Effector memory CD4-positive, alpha-beta T cell (primary cell): ENCODE results near the gene PCGF1.

Experiments used
- DNase-seq, 3 donors: peaks; one replicate each; pipeline ENCODE4 v3.0.0-alpha.2; 2020
- H3K27ac ChIP-seq: 2 replicates; pipeline ENCODE4 v1.7.0; 2013; ENCODE audit warnings: mild to moderate bottlenecking, low read length, moderate library complexity; ENCODE audit not compliant: insufficient read depth, poor library complexity, severe bottlenecking
- H3K27me3 ChIP-seq: replicated peaks from 2 replicates; pipeline ENCODE4 v1.7.0; 2013; ENCODE audit warnings: mild to moderate bottlenecking, low read length; ENCODE audit not compliant: insufficient read depth, control insufficient read depth, poor library complexity, severe bottlenecking
- H3K36me3 ChIP-seq: 2 replicates; pipeline ENCODE4 v1.7.0; 2013; ENCODE audit warnings: mild to moderate bottlenecking, low read length, moderate library complexity; ENCODE audit not compliant: control insufficient read depth, insufficient read depth
- H3K4me1 ChIP-seq: 2 replicates; pipeline ENCODE4 v1.7.0; 2013; ENCODE audit warnings: low read length, mild to moderate bottlenecking; ENCODE audit not compliant: control insufficient read depth, insufficient read depth, poor library complexity, severe bottlenecking
- H3K4me3 ChIP-seq: 2 replicates; pipeline ENCODE4 v1.7.0; 2013; ENCODE audit warnings: low read length, low read depth, mild to moderate bottlenecking; ENCODE audit not compliant: insufficient read depth, poor library complexity, severe bottlenecking
- H3K9me3 ChIP-seq: 2 replicates; pipeline ENCODE4 v1.7.0; 2013; ENCODE audit warnings: mild to moderate bottlenecking, low read length, moderate library complexity; ENCODE audit not compliant: control insufficient read depth

Gene PCGF1

DNA sequence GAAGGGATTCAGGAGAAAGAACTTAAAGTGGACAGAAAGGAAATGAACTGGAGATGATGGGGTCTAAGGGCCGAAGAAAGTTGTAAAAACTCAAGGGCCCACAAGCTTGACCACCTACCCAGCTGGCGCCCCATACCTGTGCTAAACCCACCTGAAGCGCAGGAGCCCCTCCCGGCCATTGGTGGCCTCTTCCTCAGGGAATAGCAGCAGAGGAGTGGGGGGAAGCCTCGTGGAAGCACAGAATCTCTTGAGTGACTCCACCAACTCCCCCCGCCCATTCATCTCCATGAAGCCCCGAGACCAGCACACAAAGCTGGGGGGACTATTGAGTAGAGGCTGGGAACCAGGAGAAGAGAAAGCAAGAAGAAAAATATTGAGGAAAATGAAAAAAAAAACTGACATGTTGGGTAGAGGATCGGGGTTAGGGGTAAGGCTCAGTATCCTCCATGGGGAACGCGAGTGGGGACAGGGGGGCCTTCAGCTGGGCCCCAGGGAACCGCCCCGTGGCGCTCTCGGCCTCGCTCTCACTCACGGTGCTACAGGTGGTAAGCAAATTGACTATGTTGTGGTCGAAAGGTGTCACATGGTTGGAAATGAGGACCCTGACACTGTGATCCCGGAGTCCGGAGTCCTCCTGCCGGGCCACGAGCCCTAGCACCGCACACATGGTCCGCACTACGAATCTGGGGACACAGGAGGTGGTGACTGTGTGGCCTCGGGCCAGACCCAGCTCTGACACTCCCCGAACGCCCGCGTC, 21.3 kb upstream of the PCGF1 start:
- Histone ChIP-seq H3K4me1 (peaks cover 22% of the 10 kb centered on the region), H3K27me3 (no peaks in the 10 kb centered on the region), H3K9me3 (no peaks in the 10 kb centered on the region), H3K4me3 (peak overlapping the region; percentile 94), H3K36me3 (peaks cover 21% of the 10 kb centered on the region), H3K27ac (peak overlapping the region; percentile 90)
- DNase-seq = no peak

DNA sequence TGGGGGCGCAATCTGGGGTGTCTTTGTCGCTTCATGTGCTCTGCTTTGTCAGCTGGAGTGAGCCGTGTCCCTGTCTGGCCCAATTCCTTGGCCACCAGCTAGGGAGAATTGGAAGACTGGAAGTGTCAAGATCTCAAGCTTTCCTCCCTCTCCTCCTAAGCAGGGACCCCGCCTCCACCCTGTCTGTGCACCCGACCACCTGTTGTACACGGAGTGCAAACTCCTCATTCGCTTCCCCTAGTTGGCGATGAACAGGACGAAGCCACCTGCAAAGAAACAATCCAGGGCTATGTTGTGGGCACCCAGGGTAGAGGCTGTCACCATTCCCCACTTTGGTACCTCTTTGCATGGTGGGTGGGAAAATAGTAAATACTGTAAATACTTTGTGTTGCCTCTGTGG, 20.2 kb upstream of the PCGF1 start:
- no peak for DNase-seq
- no peaks in the 10 kb centered on the region for H3K27me3 ChIP-seq
- H3K27ac ChIP-seq = no peak overlapping the region
- H3K4me3 ChIP-seq = no peak overlapping the region
- H3K9me3 ChIP-seq = no peaks in the 10 kb centered on the region
- H3K36me3 ChIP-seq = peaks cover 21% of the 10 kb centered on the region
- peaks cover 22% of the 10 kb centered on the region for H3K4me1 ChIP-seq

DNA sequence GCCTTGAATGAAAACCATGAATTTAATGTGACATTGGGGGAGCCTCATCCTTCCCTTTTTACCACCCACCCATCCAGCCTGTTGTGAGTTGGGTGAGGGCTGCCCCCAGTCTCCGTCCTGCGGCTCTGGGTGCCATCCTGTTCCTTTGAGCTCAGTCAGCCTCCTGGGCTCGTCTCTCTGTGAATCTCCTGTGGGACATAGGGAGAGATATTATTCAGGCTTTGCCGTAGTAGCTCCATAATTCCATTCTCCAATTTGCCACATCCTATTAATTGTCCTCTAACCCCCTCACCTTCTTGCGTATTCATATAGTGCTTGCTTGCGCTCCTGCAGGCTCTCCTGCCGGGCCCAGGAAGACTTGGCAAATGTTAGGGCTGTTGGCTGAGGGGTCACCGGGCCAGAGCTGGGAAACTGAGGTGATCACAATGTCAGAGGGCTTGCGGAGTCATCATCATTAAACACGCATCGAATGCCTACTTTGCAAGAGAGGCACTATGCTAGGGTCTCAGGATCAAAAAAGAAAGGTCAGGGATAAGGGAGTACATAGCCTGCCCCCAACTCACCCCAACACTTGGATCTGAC, 19.2 kb upstream of the PCGF1 start:
- Histone ChIP-seq H3K4me3 (no peak overlapping the region), H3K27me3 (no peaks in the 10 kb centered on the region), H3K27ac (no peak overlapping the region)

GRCh38 chr2:74525717-74526648, 18.5 kb upstream of the PCGF1 start, which contains the start of gene DQX1:
TSS of gene DQX1 (minus strand) at chr2:74526231. CDS start at chr2:74525729, 502 bp downstream.
- peaks cover 21% of the 10 kb centered on the region for H3K36me3 ChIP-seq
- no peak for DNase-seq
- peaks cover 18% of the 10 kb centered on the region for H3K4me1 ChIP-seq
- H3K27ac ChIP-seq = no peak within 1 kb of the TSS
- H3K27me3 ChIP-seq = no peaks in the 10 kb centered on the region
- H3K4me3 ChIP-seq = no peak within 1 kb of the TSS
- H3K9me3 ChIP-seq = no peaks in the 10 kb centered on the region

More for the DNA sequence above, 19.2 kb upstream of the PCGF1 start:
- no peak for DNase-seq
- peaks cover 21% of the 10 kb centered on the region for H3K36me3 ChIP-seq
- peaks cover 22% of the 10 kb centered on the region for H3K4me1 ChIP-seq
- no peaks in the 10 kb centered on the region for H3K9me3 ChIP-seq

DNA sequence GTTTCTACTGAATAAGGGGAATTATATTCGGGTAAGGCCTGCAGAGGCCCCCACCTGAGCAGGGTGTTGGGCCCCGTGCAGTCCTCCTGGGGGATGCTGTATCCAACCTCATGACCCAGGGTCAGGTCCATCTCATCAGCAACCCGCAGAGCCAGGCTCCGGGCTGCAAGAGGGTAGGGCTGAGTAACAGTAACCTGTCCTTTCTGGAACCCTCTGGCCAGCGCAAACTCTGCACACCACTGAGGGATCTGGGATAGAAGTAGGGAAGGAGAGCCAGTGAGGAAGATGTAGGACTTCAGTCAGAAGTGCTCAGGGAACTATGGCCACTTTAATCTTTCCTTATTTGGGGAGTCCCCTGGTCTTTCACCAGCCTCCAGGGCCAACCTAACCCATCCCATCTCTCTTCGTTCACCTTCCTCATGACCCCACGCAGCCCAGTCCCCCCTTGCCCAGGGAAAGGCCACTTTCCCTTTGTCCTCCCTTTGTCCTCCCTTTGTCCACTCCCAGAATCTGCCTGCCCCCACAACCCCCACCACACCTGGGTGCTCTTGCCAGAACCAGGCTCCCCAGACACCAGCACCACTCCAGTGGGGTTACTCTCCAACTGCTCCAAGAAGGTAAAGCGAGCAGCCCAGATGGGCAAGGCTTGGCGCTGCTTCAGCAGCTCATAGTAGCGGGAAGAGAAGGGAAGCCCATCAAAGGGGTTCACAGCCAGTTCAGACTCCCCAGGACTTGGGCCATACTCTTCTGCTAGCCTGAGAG, 17.6 kb upstream of the PCGF1 start:
- Histone ChIP-seq H3K4me1 (peaks cover 11% of the 10 kb centered on the region), H3K27me3 (no peaks in the 10 kb centered on the region), H3K27ac (no peak overlapping the region), H3K36me3 (peaks cover 21% of the 10 kb centered on the region), H3K4me3 (no peak overlapping the region), H3K9me3 (no peaks in the 10 kb centered on the region)
- no peak for DNase-seq

- Histone ChIP-seq H3K36me3 (peaks cover 21% of the 10 kb centered on the region), H3K27ac (no peak overlapping the region), H3K9me3 (no peaks in the 10 kb centered on the region), H3K4me3 (no peak overlapping the region), H3K4me1 (peaks cover 8% of the 10 kb centered on the region), H3K27me3 (peaks cover 9% of the 10 kb centered on the region)
- DNase-seq = no peak
Measured at GRCh38 chr2:74524005-74524404, 16.5 kb upstream of the PCGF1 start.

- no peak overlapping the region for H3K4me3 ChIP-seq
Measured at GRCh38 chr2:74522516-74522915, 15.0 kb upstream of the PCGF1 start.

DNA sequence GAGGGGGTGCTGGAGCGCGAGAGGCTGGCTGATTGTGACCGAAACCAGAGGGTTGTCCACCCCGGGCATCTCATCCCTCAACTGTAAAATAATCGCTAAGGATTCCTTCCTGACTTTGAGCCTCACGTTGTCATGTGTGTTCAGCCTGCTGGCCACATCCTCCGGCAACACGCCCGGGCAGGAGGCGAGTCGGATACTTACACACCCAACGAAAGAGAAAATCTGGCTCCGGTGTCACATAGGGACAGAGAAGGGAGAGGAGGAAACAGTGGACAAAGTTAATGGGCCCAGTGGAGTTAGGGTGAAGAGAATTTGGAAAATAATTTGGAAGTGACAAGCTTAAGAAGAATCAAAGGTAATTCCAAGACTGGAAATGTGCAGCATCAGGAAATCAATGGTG, 9.2 kb upstream of the PCGF1 start:
- Histone ChIP-seq H3K4me3 (peak overlapping the region; percentile 58), H3K27me3 (peaks cover 58% of the 10 kb centered on the region), H3K4me1 (peaks cover 36% of the 10 kb centered on the region), H3K9me3 (no peaks in the 10 kb centered on the region), H3K27ac (no peak overlapping the region), H3K36me3 (no peaks in the 10 kb centered on the region)
- DNase-seq = no peak

More at GRCh38 chr2:74522516-74522915, 15.0 kb upstream of the PCGF1 start:
- Histone ChIP-seq H3K27me3 (peaks cover 22% of the 10 kb centered on the region), H3K9me3 (no peaks in the 10 kb centered on the region), H3K27ac (no peak overlapping the region), H3K36me3 (peaks cover 14% of the 10 kb centered on the region), H3K4me1 (no peaks in the 10 kb centered on the region)
- DNase-seq = no peak

DNA sequence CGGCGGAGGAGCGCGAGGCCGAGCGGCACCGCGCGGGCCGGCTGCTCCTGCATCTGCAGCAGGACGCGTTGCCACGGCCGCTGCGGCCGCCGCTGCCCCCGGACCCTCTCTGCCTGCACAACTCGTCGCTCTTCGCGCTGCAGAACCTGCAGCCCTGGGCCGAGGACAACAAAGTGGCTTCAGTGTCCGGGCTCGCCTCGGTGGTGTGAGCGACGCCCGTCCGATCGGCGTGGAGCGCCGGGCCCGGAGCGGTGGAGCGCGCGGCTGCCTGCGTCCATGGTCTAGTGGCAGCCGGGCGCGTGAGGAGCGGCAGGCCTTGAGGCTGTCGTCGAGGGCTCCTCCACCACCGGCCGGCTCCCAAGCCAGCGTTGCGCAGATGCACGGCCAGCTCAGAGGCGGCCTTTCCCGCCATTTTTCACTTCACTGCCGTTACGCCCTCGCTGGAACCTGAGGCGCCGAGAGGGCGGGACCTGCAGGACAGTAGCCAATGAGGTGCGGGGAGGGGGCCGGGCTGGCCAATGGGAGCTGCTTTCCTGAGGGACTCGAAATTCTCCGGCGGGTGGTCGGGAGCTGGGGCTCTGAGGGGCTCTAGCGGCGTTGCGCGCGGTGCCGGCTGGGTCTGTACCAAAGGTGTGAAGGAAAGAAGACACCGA, 8.6 kb upstream of the PCGF1 start:
- Histone ChIP-seq H3K36me3 (no peaks in the 10 kb centered on the region), H3K4me3 (peak overlapping the region; percentile 58), H3K27ac (no peak overlapping the region), H3K27me3 (peaks cover 58% of the 10 kb centered on the region), H3K4me1 (peaks cover 36% of the 10 kb centered on the region), H3K9me3 (no peaks in the 10 kb centered on the region)
- peak; percentile 41 to 60 (median 58) for DNase-seq
